ENCODE results near the gene GPS1.

The GPS1 gene

DNA sequence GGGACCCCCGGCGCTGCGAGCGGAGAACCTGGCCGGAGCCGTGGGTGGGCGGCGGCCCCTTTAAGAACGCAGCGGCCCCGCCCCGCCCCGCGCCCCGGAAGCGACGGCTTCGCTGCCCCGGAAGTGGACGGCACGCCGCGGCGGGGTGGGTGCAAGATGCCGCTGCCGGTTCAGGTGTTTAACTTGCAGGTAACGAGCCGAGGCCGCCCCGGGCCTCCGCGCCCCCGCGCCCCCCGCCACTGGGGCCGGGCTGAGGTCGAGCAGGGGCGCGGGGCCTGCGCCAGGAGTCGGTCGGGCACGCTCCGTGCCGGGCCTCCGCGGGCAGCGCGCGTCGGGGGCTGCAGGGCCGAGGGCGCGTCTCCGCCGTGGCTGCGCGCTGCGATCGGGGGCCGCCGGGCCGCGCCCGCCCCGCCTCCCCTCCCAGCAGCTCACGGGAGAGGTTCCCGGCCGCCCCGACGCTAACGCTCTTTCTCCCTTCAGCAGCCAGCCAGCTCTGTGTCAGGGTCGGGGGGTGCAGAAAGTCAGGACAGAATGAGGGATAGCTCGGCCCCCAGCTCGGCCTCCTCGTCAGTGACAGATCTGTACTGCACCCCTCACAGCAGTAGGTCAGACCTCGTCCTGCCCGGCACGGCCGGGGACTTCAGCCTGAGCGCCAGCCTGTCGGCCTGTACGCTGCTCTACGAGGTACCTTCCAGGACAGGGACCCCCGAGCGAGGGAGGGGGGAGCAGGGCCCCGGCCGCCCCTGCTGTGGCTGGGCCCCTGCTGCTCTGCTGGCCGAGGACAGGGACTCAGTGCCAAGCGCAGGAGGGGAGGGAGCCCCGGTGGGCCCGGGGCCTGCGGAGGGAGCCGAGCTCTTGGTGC lies at the start of gene GPS1, which contains the start of gene RFNG:
Gene GPS1 (plus strand): TSS at position 123 of the 862 bp plus-strand sequence. CDS start 34 bp downstream, at position 157.
Gene RFNG (minus strand): TSS at position 36 of the 862 bp plus-strand sequence. CDS start 45 bp downstream, outside the sequence.
- no peaks in the 10 kb centered on the region for H3K36me3 Mint-ChIP-seq
- H3K9me3 Mint-ChIP-seq, result no peaks in the 10 kb centered on the region
- H3K27me3 Mint-ChIP-seq, result no peaks in the 10 kb centered on the region
- H3K4me1 Mint-ChIP-seq, result peaks cover 14% of the 10 kb centered on the region
- peak within 1 kb of the TSS; percentile 51 for H3K27ac Mint-ChIP-seq
- H3K4me3 Mint-ChIP-seq, result peak within 1 kb of the TSS; percentile 87

DNA sequence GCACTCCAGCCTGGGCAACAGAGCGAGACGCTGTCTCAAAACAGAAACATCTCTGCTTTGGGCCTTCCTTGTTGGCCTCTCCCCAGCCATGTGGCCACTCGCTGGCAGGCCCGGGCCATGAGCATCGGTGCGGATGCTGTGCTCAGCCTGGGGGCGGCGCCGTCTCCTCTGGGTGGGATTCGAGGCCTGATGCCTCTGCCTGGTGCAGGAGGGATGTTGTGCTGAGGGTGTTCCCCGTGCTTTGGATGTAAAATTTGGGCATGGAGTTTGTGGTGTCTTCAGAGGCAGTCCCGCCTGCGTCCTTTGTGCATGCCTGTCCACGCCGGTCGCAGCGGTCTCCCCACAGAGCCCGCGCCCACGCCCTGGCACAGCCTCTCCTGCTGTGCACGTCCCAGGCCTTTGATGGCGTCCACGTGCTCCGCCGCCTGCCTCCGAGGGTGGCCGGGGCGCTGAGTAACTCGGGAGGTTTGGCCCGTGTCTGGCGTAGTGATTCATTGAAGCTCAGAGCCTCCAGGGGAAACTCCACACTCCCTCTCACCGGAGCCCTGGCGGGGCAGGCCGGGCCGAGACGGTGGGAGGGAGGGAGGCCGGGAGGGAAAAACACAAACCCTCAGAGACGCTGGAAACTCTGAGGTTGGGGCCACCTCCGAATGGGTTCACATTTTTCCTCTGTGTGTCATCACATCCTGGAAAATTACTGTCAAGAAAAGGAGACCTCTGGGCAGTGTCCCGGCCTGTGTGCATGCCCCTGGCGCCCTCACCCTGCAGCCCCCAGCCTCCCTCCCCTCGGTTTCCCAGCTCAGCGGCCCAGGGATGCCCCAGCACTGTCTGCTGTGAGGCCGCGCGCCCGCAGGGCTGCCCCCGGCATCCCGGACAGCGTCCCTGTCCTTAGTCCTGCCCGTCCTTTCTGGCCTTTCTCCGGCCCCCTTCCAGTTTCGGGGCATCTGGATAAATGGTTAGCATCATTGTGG lies 48.0 kb upstream of the GPS1 start:
- Mint-ChIP-seq H3K36me3 (no peaks in the 10 kb centered on the region), H3K4me1 (no peaks in the 10 kb centered on the region), H3K27ac (no peak overlapping the region), H3K9me3 (no peaks in the 10 kb centered on the region), H3K4me3 (no peak overlapping the region), H3K27me3 (no peaks in the 10 kb centered on the region)

DNA sequence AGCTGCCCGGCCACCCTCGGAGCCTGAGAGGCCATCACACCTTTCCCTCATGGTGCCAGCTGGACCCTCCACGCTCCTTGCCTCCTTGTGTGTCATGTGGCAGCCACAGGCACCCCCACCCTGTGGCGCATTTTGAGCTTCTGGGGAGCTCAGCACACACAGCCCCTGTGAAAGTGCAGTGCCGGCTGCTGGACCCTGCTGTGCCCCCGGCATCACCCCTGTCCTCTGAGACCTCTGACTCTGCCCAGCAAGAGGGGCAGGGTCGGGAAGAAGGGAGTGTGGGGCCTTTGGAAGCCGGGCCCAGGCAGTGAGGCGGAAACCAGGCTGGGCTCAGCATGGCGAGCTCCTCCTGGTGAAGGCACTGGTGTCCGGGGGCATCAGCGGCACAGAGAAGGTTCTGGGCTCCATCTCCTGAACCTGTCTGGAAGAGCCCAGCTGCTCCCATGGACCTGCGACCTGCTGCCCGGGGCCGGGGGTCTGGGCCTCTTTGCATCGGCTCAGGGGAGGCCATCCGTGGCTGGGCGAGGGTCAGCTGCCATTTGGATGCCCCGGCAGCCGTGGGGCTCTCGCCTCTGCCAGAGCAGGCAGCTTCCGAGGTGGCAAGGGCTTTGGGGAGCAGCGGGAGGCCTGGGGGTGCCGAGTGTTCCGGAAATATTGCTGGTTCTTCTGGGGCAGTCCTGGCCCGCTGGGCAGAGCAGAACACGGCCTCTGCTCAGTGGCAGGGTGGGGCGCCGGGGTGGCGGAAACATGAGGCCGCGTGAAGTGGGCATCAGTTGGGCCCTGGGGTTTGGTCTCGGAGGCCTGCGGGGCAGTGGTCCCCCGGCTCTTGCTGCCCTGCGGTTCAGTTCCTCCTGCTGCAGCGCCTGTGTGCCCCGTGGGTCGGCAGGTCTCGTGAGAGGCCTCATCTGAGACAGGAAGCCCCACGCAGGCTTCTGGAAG lies 46.9 kb upstream of the GPS1 start:
- no peaks in the 10 kb centered on the region for H3K27me3 Mint-ChIP-seq
- H3K9me3 Mint-ChIP-seq, result no peaks in the 10 kb centered on the region
- no peak overlapping the region for H3K4me3 Mint-ChIP-seq
- no peaks in the 10 kb centered on the region for H3K4me1 Mint-ChIP-seq
- H3K36me3 Mint-ChIP-seq, result no peaks in the 10 kb centered on the region
- no peak overlapping the region for H3K27ac Mint-ChIP-seq

DNA sequence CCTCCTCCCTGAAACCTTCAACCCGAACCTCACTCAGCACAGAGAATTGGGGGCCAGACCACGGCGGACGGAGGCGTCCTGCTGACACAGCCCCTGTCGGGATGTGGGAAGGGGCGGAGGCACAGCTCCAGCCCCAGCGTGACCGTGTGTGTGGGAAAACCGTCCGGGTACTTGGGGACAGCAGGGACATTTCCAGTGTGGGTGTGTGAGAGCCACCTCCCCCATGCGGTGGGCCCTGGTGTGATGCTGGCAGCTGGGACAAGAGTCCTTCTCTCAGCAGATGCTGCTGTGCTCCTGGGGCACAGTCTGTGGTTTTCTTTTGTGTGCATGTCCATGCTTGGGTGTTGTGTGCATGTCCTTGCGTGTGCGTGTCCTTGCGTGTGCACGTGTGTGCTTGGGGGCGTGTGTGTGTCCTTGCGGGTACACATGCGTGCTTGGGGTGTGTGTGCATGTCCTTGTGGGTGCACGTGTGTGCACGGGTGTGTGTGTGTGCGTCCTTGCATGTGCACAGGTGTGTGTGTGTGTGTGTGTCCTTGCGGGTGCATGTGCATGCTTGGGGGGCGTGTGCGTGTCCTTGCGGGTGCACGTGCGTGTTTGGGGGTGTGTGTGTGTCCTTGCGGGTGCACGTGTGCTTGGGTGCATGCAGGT lies 45.9 kb upstream of the GPS1 start:
- Mint-ChIP-seq H3K27me3 (no peaks in the 10 kb centered on the region), H3K4me3 (no peak overlapping the region), H3K36me3 (no peaks in the 10 kb centered on the region), H3K4me1 (no peaks in the 10 kb centered on the region), H3K27ac (no peak overlapping the region), H3K9me3 (no peaks in the 10 kb centered on the region)

DNA sequence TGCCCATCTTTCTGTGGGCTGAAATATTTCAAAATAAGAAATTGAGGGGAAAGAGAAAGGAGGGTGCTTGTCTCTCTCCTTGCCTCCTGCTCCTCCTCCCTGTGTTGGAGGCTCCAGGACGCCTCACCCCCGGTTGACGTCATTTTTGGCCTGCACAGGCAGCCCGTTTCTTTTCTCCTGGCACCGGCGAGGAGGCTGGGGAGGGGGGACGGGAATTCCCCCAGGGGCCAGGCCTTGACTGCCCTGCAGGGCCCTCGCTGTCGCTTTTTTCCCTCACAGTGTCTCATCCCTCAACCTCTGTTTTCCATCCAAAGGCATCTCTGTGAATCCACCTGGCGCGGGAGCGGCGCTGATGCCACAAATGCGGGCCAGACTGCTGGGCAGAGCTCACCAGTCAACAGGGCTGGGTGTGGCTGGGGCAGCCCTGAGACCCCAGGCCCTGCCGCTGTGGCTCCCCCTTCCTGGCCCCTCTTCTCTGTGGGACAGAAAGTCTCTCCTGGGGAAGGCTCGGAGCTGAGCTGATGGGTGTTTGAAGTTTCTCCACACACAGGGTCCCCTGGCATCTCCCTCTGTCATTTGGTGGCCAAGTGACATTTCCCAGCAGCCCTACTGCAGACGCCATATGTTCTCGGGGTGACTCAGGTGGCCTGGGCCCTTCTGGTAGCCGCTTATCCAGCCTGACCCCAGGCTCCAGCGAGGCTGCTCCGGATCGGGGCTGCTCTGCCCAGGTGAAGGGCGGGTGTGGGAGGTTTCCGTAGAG lies 45.0 kb upstream of the GPS1 start:
- Mint-ChIP-seq H3K27ac (no peak overlapping the region), H3K4me3 (no peak overlapping the region), H3K9me3 (no peaks in the 10 kb centered on the region), H3K4me1 (no peaks in the 10 kb centered on the region), H3K36me3 (no peaks in the 10 kb centered on the region), H3K27me3 (no peaks in the 10 kb centered on the region)

DNA sequence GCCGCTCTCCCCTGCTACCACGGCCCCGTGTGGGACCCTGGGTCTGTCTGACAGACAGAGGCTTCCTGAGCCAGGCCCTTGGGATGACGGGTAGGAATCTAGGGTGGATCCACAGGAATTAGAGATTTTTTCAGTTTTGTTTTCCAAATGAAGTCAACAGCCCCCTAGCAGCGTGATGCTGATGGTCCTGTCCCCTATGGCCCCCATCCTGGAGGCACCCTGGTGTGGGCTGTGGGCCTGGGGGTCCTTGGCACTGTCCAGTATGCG lies 44.5 kb upstream of the GPS1 start:
- H3K4me3 Mint-ChIP-seq, result no peak overlapping the region
- no peaks in the 10 kb centered on the region for H3K27me3 Mint-ChIP-seq
- H3K9me3 Mint-ChIP-seq, result no peaks in the 10 kb centered on the region
- no peak overlapping the region for H3K27ac Mint-ChIP-seq
- no peaks in the 10 kb centered on the region for H3K4me1 Mint-ChIP-seq
- no peaks in the 10 kb centered on the region for H3K36me3 Mint-ChIP-seq

DNA sequence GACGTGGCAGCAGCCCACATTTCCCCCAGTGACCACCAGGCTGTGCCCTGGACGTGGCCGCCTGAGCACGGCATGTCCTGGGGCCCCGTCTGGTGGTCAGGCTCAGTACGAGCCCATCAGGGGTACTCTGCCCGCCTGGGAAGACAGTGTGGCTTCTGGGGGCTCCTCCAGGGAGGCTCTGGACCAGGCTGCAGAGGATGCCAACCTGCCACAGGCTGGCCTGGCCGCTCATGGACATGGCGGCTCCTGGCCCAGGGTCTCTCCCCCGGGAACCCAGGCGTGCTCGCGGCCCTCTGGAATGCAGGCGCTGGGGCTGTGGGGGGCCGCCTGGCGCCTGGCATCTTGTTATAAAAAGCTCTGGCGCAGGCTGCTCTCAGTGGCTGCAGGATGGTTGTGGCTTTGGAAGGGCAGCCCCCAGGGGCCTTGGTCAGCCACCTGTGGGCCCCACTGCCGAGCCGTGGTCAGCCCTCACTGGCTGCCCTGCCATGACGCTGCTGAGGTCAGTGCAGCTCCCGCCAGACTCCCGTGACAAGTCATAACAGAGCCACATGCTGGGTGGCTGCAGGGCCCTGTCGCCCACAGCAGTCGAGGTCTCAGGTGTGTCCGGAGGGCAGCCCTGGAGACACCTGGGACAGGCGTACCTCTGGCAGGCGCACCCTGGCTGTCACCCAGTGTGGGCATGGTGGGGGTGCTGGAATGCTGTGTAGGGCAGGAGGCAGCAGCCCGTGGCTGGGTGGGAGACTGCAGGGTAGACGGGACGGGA lies 44.0 kb upstream of the GPS1 start:
- Mint-ChIP-seq H3K4me1 (no peaks in the 10 kb centered on the region), H3K27me3 (no peaks in the 10 kb centered on the region), H3K36me3 (no peaks in the 10 kb centered on the region), H3K4me3 (no peak overlapping the region), H3K27ac (no peak overlapping the region), H3K9me3 (no peaks in the 10 kb centered on the region)

DNA sequence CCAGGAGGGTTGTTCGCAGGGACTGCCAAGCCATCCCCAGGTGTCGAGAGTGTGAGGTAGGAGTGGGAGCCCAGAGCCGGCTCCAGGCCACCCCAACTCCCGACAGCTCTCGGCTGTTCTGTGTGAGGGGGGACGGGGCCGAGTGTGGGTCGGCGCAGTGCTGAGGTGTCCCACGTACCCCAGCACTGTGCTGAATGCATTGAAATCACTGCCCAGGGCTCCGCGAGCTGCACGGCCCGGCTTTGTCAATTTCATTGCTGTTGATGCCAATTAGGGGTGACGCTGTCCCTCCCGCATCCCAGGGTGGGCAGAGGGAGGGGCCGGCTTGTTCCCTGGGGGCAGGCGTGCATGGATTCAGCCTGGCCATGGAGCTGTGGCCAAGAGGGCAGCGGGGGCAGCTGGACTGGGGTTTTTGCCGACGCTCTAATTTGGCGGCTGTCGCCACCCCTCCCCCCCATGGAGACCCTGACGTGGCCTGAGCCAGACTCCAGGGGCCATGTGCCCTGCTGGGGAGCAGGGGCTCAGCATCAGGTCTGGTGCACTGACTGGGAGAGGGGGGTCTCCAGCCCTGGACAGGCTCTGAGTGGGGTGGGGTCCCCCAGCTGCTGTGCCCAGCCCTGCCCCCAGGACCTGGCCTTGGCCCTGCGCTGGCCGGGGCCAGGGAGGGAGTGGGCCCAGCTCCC lies 43.3 kb upstream of the GPS1 start:
- no peaks in the 10 kb centered on the region for H3K27me3 Mint-ChIP-seq
- H3K4me1 Mint-ChIP-seq, result no peaks in the 10 kb centered on the region
- no peaks in the 10 kb centered on the region for H3K36me3 Mint-ChIP-seq
- no peak overlapping the region for H3K4me3 Mint-ChIP-seq
- H3K27ac Mint-ChIP-seq, result no peak overlapping the region
- H3K9me3 Mint-ChIP-seq, result no peaks in the 10 kb centered on the region

DNA sequence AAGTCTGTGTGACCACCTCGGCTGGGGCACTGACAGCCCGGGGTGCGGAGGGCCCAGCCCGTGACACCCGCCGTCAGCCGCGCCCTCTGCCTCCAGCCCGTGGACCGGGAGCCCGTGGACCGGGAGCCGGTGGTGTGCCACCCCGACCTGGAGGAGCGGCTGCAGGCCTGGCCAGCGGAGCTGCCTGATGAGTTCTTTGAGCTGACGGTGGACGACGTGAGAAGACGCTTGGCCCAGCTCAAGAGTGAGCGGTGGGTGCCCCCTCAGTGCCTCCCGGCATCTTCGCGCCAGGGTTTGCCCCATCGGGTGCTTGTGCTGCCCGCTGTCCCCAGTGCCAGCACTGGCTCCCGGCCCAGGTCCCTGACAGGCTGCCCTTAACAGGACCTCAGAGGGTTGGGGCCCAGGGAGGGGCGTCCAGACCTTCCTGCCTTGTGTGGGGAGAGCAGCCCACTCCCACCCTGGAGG lies 42.7 kb upstream of the GPS1 start:
- H3K27ac Mint-ChIP-seq, result no peak overlapping the region
- no peaks in the 10 kb centered on the region for H3K36me3 Mint-ChIP-seq
- no peaks in the 10 kb centered on the region for H3K27me3 Mint-ChIP-seq
- H3K4me3 Mint-ChIP-seq, result no peak overlapping the region
- H3K9me3 Mint-ChIP-seq, result no peaks in the 10 kb centered on the region
- no peaks in the 10 kb centered on the region for H3K4me1 Mint-ChIP-seq

DNA sequence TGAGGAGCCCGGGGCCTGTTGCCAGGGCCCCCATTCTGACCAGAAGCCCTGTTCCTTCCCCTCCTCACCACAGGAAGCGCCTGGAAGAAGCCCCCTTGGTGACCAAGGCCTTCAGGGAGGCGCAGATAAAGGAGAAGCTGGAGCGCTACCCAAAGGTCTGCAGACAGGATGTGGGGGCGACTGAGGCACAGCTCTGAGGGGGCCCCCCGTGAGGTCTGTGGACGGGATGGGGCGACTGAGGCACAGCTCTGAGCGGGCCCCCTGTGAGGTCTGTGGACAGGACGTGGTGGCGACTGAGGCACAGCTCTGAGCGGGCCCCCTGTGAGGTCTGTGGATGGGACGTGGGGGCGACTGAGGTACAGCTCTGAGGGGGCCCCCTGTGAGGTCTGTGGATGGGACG lies 42.3 kb upstream of the GPS1 start:
- Mint-ChIP-seq H3K4me3 (no peak overlapping the region), H3K4me1 (no peaks in the 10 kb centered on the region), H3K9me3 (no peaks in the 10 kb centered on the region), H3K36me3 (no peaks in the 10 kb centered on the region), H3K27me3 (no peaks in the 10 kb centered on the region), H3K27ac (no peak overlapping the region)

DNA sequence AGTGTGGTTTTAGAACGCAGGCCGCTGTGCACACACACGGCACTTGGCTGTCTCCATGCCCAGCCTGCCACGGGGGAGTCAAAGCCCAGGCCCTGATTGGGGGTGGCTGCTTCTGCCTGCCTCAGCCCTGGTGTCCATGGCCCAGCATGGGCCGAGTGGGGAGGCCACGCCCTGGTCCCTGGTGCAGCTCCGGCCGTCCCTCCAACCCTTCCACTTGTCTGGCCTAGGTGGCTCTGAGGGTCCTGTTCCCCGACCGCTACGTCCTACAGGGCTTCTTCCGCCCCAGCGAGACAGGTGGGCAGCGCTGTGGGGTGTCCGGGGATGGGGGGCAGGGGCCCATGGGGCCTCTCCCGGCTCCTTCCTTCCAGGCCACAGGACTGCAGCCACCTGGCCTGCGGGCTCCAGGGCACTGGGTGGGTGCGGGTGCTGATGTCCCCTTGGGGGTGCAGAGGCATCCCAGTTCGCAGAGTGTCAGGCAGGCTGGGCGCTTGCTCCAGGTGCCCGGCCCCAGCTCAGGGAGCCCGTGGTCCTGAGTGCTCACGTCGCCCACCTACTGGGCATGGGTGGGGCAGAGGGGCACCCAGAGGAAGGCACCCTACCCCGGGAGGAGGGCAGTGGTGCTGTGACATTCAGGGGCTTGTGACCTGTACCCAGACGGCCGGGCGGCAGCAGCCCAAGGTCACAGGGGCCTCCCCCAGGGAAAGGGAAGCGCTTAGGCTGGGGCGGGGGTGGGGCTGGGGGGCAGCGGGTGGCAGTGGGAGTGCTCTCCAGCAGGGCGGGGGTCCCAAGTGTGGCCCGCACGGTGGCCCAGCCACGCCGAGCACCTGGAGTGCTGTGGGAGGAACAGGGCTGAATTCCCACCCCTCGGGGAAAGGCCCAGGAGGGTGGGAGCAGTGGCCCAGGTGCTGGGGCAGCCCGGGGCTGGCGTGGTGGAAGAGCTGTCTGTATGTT lies 40.8 kb upstream of the GPS1 start:
- Mint-ChIP-seq H3K27ac (no peak overlapping the region), H3K4me1 (no peaks in the 10 kb centered on the region), H3K9me3 (no peaks in the 10 kb centered on the region), H3K4me3 (no peak overlapping the region), H3K27me3 (no peaks in the 10 kb centered on the region), H3K36me3 (no peaks in the 10 kb centered on the region)

DNA sequence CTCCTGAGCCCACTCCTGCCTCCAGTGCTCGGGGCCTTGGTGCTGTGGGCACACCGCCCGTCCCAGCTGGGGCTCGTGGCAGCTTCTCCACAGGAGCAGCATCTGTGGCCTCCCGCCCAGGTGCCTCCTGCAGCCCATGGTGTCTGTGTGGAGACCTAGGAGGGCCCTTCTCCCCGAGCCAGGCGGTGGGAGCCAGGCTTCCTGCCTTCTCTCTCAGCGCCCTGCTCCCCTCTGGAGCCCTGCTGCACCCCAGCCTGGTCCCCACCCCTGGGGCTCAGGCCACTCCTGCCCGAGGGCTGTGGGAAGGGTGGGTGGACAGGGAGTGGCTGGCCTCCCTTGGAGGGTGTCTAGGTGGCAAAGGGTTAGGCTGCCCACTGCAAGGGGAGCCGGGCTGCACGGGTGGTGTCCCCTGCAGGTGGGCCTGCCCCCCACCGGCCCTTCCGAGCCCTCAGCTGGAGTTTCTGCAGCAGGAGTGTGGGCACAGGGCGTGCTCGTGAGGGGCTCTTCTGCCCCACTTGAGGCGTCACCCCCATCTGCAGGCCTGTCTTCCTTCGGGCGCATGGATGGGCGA lies 40.0 kb upstream of the GPS1 start:
- Mint-ChIP-seq H3K4me3 (no peak overlapping the region), H3K9me3 (no peaks in the 10 kb centered on the region), H3K27ac (no peak overlapping the region), H3K27me3 (no peaks in the 10 kb centered on the region), H3K4me1 (no peaks in the 10 kb centered on the region), H3K36me3 (no peaks in the 10 kb centered on the region)
